ENCODE results near the gene LCP2.

The LCP2 gene

DNA sequence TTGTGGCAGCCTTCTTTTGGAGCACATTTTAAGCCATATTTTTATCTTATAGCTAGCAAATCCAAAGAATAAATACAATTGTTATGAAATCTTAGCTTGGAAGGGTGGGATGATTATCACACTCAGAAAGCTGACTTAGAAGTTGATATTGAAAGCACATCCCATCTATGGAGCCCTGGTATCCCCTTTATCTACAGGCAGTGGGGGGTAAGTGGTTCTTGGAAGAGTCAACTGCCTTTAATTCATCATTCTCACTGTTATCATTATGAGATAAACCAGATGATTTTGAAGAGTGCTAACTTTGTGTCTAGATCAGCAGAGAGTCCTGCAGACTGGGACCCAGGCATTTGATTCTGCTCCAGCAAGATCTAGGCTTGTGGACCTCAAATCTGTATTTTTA is 3.0 kb downstream of the LCP2 start:
- no peak for DNase-seq

GRCh38 chr5:170294057-170294456 is 3.5 kb downstream of the LCP2 start:
- DNase-seq = no peak

- no peak for DNase-seq
Measured at GRCh38 chr5:170293273-170293672, 4.3 kb downstream of the LCP2 start.

DNA sequence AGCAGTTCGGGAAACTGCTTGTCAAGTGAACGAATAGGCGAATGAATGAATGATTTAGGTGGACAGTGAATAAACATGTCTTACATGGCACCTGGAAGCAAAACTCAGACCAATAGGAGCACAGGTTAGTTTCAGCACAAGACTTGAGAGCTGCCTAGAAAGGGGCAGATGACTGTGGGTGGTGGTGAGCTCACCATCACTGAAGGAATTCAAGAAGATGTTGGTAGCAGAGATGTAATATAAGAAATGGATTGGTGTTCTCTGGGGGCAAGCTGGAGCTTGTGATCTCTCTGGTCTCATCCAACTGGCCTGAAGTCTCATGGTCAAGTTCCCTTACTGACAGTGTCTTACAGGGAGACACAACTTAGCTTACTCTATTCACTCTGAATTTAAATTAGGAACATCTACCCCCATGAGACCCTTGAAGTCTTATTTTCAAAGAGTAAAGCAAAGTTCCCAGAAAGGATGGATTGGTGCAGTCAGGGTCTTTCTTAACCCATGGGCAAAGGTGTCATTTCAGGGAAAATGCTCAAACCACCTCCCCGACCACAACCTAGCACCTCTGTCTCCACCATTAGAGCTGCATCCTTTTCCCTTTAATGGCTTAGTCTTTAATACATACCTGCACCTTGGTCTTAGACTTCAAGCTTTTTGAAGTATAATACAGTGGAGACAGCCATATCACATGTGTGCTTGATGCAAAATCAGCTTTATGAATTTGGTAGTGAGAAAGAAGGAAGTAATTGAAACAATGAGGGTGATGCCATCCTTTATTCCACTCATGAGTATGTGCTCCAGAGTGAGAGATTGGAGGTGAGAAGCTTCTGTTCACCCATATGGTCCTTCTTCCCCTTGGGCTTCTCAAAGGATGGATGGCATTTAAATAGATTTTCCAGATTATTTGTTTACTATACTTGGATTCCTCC is 5.1 kb downstream of the LCP2 start:
- no peak for DNase-seq

DNA sequence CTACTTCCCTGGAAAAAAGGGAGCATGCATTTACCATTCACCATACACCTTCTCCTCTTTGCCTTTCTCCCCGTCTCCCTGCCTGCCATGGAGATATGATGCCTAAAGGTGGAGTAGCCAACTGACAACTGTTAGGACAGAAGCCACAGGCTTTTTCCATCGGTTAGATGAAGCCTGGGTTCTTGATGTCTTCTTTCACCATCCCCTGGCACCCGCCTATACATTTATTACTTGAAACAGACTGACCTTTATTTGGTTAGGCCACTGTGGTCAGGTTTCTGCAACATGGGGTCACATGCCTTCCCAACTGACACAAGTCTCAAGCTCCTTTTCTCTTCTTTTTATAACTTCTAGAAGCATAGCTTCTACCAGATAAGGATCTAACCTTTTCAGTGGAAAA is 7.1 kb downstream of the LCP2 start:
- DNase-seq = no peak

DNA sequence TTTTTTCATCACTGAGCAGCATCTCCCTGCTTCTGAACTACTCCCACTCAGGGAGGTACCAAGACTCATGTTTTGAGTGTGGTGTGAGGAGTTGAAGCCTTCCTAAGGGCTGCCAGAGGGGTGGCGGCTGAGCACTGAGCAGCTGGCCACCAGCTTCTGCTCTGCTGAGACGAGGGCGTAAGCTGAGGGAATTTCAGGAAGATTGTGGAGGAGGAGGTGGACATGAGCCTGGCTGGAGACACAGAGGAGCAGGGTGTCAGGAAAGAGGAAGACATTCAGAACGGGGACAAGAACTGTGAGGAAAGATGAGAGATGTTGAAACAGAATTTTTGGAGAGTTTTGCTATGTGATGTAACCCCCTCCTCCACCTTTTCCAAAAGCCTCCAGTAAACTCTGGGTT is 7.8 kb downstream of the LCP2 start:
- no peak for DNase-seq

- no peak for DNase-seq
Measured at GRCh38 chr5:170289121-170289520, 8.5 kb downstream of the LCP2 start.

DNA sequence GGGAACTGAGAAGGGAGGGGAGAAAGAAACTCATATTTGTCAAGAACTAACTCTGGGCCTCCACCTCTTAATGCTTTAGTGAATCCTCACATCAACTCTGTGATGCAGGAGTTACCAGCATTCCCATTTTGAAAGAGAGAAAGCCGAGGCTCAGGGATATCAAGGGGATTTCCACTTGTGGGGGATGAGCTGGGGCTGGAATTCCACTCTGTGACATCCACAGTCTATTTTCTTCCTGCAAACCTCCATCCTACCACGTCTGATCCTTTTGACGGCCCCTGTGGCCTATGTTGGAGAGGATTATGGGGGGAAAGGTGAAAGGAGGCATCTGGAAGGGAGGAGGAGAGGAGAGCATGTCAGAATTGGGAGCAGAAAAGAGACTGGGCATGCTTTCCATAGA is 9.0 kb downstream of the LCP2 start:
- no peak for DNase-seq

- DNase-seq = no peak
Measured at GRCh38 chr5:170288151-170288550, 9.4 kb downstream of the LCP2 start.

GRCh38 chr5:170287532-170287931 is 10.0 kb downstream of the LCP2 start:
- DNase-seq = no peak

DNA sequence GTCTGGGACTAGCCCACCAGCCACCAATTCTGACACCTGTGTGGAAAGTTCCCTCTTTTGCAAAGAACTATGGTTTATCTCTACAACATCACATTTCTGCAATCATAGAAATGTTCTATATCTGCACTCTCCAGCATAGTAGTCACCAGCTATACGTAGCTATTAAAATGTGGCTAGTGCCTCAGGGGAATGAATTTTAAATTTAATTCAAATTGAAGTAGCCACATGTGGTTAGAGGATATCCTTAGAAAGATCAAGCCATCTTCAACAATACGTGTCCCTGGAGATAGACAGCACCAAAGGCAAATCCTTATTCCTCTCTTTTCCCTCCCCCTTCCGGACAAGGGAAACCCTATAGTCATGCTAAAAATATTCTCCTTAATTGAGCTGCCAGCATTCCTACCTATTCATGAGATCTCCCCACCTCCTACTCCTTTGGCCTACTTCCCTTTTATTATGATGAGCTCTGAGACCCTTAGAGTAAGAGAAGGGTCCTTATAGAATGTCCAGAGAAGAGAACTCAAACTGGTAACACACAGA is 11.1 kb downstream of the LCP2 start:
- DNase-seq = no peak

GRCh38 chr5:170285181-170285580 is 12.4 kb downstream of the LCP2 start:
- no peak for DNase-seq

- no peak for DNase-seq
Measured at GRCh38 chr5:170284231-170284630, 13.3 kb downstream of the LCP2 start.

DNA sequence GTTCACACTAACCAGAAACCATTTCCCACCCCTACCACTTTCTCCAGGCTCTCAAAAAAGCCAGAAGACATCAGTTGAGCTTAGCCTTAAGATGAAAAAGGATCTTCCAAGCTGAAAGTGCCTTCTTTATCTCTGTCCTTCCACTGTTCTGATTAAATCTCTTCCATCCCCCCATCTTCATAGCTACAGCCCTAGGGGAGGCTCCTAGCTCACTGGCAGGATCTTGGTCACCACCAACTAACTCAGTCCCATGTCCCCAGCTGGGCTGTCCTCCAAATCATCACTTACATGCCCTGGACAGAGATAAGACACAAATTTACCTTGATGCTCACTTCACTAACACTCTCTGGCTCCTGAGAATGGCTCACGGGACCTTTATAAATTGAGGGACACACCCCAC is 14.3 kb downstream of the LCP2 start:
- DNase-seq = no peak

DNA sequence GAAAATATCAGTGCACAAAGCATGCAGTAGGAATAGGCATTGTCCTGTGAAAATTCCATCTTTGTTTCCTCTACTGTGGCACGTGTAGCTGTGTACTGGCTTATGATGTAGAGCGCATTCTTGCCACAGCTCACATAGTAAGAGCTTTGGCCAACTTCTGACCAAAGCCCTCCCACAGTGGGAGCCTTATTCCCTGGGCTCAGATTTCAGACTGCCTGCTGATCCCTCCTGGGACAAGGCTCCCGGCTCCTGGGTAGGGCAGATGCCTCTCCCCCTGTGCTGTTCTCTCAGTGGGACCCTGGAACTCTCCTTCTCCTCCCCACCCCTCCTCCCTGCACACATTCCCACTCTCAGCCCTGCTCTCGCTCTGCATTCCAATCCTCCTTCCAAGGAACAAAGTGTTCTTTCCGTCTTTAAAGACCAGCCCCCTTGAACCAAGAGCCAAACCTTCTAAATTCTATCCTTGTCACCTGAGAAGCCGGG is 17.5 kb downstream of the LCP2 start:
- no peak for DNase-seq

DNA sequence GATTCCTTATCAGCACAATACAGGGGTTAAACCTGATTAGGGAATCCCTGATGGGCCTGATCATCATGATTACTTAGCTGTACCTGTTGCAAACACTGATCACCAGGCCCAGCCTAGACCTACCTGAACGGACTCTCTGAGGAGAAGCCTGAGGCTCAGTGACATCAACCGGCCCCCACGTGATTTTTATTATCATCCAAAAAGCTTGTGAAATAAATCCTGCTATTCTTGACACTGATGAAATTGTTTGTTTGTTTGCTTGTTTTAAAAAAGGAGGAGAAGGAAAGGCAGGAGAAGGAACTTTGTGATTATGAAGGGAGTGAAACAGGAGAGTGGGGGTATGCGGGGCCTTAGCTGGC is 18.1 kb downstream of the LCP2 start:
- DNase-seq = no peak

DNA sequence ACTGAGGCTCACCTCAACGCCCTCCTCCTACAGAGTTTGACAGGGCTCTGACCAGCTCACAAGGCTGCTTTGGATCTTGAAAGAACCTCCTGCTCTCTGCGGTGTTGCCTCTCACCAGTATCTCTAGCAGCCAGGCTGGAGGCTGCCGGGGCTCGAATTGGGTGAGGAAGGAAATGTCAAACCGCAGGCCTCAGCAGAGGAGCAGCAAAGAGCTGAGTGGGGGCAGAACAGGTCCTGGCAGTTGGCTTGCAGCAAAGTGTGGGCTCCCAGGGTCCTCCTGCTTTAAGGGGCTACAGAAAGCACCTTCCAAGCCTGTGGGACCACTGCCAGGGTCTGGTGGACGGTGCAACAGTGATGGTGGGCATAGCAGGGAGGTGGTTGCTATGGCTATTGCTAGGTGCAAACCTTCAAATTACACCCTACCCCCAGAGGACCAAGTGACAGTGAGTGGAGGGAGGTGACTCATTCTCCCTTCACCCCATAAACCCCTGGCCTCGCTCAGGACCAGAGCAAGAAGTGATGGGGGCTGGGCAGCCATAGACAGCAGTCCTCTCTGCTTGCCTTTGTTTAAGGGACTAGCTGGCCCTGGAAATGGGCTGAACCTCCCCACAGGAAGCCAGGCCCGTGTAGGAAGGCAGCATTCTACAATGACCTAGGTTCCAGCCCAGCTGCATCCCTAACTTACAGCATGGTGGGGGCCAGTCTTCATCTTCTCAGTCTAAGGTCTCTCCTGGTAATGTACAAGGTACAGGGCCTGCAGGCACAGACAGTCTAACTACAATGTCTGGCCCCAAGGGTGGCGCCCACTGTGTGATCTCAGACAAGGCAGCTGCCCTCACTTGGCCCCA is 18.7 kb downstream of the LCP2 start:
- DNase-seq = no peak

GRCh38 chr5:170277867-170278281 is 19.7 kb downstream of the LCP2 start:
- DNase-seq = no peak

- DNase-seq = no peak
Measured at GRCh38 chr5:170276140-170276539, 21.4 kb downstream of the LCP2 start.

DNA sequence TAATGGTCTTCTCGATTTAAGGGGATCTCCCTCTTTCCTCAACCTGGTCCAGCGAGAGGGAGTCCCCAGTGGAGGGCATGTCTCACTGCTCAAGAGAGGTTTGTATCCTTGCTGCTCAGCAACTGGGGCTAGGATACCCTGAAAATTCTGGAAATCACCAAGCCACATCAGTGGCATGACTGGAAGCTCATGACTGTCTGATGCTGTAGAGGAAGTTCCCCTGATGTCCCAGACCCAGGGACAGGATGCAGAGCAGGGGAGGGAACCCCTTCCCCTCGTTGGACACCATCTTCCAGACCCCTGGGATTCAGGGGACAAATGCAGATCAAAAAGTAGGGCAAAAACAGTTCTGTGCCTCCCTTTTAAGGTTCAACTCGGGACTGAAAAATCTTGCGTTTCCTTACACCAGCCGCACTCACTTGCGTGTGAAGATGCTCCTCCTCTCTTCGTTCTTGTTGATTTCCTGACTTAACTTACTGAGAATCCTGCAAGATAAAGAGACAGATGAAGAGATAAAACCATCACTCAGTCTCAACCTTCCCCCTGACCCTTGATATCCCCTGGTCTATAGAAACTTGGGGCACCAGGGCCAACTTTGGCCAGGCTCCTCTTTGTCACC is 22.1 kb downstream of the LCP2 start:
- DNase-seq = no peak

GRCh38 chr5:170273968-170274710 is 23.4 kb downstream of the LCP2 start:
- no peak for DNase-seq

GRCh38 chr5:170270293-170271069 is 27.1 kb downstream of the LCP2 start:
- no peak for DNase-seq

All from NCI-H187 treated with DMSO at 0.1 percent for 48 hours (cell line).